ENCODE results near the gene ZBED2.

Gene ZBED2

DNA sequence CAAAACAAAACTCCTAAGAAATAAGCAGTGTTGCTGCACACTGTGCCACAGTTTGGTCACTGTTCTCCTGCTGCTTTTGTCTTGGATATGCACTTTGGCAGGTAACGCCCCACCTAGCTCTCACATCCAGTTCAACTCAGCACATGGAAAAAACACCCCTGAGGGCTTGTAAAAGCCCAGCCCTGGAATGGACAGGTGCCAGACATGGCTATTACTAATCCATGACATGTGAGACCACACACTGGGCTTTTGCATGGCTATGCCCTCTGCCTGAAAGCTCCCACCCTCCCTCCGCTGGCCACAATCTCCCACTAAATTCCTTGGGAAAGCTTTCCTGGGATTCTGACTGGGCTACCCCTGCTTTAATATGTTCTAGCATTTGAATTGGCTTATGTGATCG is 24.7 kb upstream of the ZBED2 start:
- H3K4me3 ChIP-seq = no peak overlapping the region
- DNase-seq (ENCODE audit: low spot score) = no peak
- H3K27ac ChIP-seq = no peak overlapping the region
- TF ChIP-seq CTCF (IDR thresholded peaks at IDR 0.05) = no peak

DNA sequence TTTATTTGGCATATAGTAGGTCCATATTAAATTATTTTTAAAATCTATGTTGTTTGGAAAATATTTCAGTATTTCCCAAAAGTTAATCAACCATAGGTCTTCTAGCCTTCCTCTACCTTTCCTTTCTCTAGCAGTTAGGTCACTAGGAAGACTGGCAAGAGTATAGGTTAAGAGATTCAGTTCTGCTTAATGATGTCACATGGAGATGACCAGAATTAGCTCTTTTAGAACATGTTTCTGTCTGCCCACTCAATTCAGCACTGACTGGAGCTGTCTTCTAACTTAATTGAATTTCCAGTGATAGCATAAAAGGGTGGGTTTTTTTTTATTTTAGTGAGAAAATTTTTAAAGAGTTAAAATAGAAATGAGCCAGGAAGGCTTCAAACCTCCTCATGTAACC is 23.8 kb upstream of the ZBED2 start:
- no peak for DNase-seq (ENCODE audit: low spot score)
- no peak for TF ChIP-seq CTCF (IDR thresholded peaks at IDR 0.05)
- H3K27ac ChIP-seq = no peak overlapping the region
- H3K4me3 ChIP-seq = no peak overlapping the region

- DNase-seq (ENCODE audit: low spot score) = no peak
- TF ChIP-seq CTCF (IDR thresholded peaks at IDR 0.05) = no peak
- H3K4me3 ChIP-seq = no peak overlapping the region
- H3K27ac ChIP-seq = no peak overlapping the region
Observed at GRCh38 chr3:111617912-111618601, 22.9 kb upstream of the ZBED2 start.

- no peak for TF ChIP-seq CTCF (IDR thresholded peaks at IDR 0.05)
- DNase-seq (ENCODE audit: low spot score) = no peak
- Histone ChIP-seq H3K4me3 (no peak overlapping the region), H3K27ac (no peak overlapping the region)
Observed at GRCh38 chr3:111617406-111617805, 22.3 kb upstream of the ZBED2 start.

- TF ChIP-seq CTCF (IDR thresholded peaks at IDR 0.05) = no peak
- no peak for DNase-seq (ENCODE audit: low spot score)
- Histone ChIP-seq H3K27ac (no peak overlapping the region), H3K4me3 (no peak overlapping the region)
Observed at GRCh38 chr3:111616417-111617105, 21.4 kb upstream of the ZBED2 start.

DNA sequence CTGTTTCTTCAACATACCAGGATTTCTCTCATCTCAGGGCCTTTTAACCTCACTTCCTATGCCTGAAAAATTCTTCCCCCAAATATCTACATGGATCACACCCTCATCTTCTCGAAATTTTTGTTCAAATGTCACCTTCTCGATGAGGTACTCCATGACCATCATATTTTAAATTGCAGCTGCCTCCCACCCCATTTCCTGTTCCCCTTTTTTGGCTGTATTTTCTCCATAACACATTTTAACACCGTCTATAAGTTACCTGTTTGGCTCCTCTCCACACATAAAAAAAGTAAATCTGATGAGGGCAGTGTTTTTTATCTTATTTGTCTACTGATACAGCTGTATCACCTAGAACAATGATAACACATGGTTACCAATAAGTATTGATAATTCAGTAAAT is 20.7 kb upstream of the ZBED2 start:
- no peak overlapping the region for H3K4me3 ChIP-seq
- DNase-seq (ENCODE audit: low spot score) = no peak
- no peak overlapping the region for H3K27ac ChIP-seq
- no peak for TF ChIP-seq CTCF (IDR thresholded peaks at IDR 0.05)

DNA sequence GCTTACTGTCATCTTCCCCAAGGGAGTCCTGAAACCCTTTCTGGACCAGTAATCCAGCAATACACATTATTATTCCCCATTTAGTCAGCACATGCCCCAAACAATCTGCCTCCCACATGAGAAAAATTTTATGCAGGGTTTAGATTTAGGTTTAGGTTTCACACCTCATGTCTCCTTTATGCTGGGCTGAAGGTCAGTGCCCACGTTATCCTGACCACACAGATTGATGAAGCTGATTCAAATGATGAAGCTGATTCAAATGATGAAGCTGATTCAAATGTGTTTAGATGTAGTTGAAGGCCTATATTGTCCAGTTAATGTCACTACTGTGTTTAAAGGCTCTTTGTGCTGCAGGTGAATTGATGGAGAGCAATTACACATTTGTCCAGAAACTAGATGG is 18.1 kb upstream of the ZBED2 start:
- no peak for TF ChIP-seq CTCF (IDR thresholded peaks at IDR 0.05)
- Histone ChIP-seq H3K4me3 (no peak overlapping the region), H3K27ac (no peak overlapping the region)
- DNase-seq (ENCODE audit: low spot score) = no peak

Measured in coronary artery (tissue), 2 donors.